ENCODE data around the gene CHCHD10.

DNA sequence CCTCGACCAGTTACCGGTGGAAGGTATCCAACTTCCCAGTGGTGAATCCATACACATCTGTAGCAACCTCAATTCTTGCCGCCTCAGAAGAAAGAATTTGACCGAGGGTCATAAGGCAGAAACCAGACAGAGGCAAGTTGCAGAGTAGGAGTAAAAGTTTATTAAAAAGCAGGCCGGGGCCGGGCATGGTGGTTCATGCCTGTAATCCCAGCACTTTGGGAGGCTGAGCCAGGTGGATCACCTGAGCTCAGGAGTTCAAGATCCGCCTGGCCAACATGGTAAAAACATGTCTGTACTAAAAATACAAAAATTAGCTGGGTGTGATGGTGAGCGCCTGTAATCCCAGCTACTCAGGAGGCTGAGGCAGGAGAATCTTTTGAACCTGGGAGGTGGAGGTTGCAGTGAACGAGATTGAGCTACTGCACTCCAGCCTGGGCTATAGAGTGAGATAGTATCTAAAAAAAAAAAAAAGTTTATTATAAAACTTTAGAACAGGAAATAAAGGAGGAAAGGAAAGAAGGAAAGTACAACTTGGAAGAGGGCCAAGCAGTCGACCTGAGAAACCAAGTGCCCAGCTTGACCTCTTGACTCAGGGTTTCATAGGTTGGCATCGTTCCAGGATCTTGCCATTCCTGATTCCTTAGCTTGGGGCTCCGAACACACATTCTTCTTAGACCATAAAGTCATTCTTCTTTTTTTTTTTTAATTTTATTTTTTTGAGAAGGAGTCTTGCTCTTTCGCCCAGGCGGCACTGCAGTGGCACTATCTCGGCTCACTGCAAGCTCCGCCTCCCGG lies 49.2 kb downstream of the CHCHD10 start:
- TF ChIP-seq, protein P1, sequence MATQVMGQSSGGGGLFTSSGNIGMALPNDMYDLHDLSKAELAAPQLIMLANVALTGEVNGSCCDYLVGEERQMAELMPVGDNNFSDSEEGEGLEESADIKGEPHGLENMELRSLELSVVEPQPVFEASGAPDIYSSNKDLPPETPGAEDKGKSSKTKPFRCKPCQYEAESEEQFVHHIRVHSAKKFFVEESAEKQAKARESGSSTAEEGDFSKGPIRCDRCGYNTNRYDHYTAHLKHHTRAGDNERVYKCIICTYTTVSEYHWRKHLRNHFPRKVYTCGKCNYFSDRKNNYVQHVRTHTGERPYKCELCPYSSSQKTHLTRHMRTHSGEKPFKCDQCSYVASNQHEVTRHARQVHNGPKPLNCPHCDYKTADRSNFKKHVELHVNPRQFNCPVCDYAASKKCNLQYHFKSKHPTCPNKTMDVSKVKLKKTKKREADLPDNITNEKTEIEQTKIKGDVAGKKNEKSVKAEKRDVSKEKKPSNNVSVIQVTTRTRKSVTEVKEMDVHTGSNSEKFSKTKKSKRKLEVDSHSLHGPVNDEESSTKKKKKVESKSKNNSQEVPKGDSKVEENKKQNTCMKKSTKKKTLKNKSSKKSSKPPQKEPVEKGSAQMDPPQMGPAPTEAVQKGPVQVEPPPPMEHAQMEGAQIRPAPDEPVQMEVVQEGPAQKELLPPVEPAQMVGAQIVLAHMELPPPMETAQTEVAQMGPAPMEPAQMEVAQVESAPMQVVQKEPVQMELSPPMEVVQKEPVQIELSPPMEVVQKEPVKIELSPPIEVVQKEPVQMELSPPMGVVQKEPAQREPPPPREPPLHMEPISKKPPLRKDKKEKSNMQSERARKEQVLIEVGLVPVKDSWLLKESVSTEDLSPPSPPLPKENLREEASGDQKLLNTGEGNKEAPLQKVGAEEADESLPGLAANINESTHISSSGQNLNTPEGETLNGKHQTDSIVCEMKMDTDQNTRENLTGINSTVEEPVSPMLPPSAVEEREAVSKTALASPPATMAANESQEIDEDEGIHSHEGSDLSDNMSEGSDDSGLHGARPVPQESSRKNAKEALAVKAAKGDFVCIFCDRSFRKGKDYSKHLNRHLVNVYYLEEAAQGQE (IDR thresholded peaks at IDR 0.05; ENCODE audit: low read depth), result no peak
- TF ChIP-seq EP300 (IDR thresholded peaks at IDR 0.05; ENCODE audit: borderline replicate concordance), result no peak
- TF ChIP-seq YY1 (IDR thresholded peaks at IDR 0.05; ENCODE audit: low read depth), result no peak
- TF ChIP-seq ZBTB7A (IDR thresholded peaks at IDR 0.05; ENCODE audit: low read depth), result no peak
- TF ChIP-seq TAF1 (IDR thresholded peaks at IDR 0.05; ENCODE audit: low read depth), result no peak
- TF ChIP-seq CEBPB (IDR thresholded peaks at IDR 0.05), result no peak
- TF ChIP-seq, protein P2, sequence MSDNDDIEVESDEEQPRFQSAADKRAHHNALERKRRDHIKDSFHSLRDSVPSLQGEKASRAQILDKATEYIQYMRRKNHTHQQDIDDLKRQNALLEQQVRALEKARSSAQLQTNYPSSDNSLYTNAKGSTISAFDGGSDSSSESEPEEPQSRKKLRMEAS (IDR thresholded peaks at IDR 0.05), result no peak
- TF ChIP-seq CREB1 (IDR thresholded peaks at IDR 0.05; ENCODE audit: low read depth), result no peak
- TF ChIP-seq FOXM1 (IDR thresholded peaks at IDR 0.05; ENCODE audit: borderline replicate concordance, low read depth), result no peak
- TF ChIP-seq EGR1 (IDR thresholded peaks at IDR 0.05), result no peak
- no peak for TF ChIP-seq TEAD4 (IDR thresholded peaks at IDR 0.05)
